HTERT RPE-1 (cell line): ENCODE data around the gene INAFM2.

Source experiments
- in situ Hi-C: fragments of 300-500 bp; cut with MboI; formaldehyde crosslinking; loops from 4 replicates; pipeline ENCODE4 v1.14.3; 2020; ENCODE audit warnings: low sequenced_read_pairs

Gene INAFM2

GRCh38 chr15:40287505-40287904 lies 36.0 kb upstream of the INAFM2 start:
- in situ Hi-C loops = no loop called here

GRCh38 chr15:40287968-40288367 lies 35.5 kb upstream of the INAFM2 start:
- in situ Hi-C loops = no loop called here

- in situ Hi-C loops = no loop called here
These were observed 34.2 kb upstream of the INAFM2 start for GRCh38 chr15:40289140-40289775.

DNA sequence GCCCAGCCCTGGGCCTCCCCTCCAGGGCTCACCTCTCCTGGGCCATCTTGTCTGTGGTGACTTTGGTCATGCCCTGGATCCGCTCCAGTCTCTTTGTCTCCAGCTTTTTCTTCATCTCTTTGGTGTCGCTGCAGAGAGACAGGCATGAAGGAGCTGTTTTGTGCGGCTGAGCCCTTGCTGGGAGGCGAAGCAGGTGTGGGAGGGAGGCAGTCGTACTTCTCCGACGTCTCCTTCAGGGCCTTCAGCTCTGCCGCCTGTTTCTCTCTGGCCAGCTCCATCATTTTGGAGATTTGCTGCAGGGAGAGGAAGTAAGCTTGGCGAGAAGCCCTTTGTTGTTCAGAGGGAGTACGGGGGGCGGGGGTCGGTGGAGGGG lies 33.0 kb upstream of the INAFM2 start:
- in situ Hi-C loops = no loop called here

- in situ Hi-C loops = no loop called here
These were observed 32.4 kb upstream of the INAFM2 start for GRCh38 chr15:40290918-40291574.

DNA sequence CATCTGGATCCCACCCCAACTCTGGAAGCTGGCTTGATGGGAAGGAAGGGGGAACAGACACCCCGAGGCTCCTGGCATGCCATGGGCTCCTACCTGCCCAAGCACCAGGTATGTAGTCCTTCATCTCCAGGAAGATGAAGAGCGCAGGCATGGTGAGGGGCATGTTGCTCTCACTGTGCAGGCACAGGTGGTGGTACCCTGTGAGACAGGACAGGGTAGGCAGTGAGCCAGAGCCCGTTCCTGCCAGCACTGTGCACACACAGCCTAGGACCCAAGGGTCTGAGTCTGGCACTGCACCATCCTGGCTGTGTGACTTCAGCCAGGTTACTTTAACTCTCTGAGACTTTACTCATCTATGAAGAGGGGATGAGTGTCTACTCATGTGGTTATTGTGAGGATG lies 31.2 kb upstream of the INAFM2 start:
- in situ Hi-C loops = no loop called here

DNA sequence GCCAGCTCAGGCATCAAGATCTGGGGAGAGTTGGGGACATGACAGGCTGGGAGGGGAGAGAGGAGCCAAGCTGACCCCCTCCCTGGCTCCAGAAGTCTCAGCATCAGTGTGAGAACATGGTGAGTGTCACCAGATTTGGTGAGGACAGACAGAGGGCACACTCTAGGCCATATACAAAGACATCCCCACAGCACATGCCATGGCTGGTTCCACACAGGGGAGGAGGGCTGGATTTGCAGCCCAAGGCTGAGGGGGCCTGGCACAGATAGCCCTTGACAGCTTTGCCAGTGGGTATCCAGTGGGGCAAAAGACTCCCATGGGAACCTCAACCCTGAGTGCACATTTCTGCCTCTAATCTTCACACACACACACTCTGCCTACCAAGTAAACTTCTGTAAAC lies 30.5 kb upstream of the INAFM2 start:
- in situ Hi-C loops = no loop called here

DNA sequence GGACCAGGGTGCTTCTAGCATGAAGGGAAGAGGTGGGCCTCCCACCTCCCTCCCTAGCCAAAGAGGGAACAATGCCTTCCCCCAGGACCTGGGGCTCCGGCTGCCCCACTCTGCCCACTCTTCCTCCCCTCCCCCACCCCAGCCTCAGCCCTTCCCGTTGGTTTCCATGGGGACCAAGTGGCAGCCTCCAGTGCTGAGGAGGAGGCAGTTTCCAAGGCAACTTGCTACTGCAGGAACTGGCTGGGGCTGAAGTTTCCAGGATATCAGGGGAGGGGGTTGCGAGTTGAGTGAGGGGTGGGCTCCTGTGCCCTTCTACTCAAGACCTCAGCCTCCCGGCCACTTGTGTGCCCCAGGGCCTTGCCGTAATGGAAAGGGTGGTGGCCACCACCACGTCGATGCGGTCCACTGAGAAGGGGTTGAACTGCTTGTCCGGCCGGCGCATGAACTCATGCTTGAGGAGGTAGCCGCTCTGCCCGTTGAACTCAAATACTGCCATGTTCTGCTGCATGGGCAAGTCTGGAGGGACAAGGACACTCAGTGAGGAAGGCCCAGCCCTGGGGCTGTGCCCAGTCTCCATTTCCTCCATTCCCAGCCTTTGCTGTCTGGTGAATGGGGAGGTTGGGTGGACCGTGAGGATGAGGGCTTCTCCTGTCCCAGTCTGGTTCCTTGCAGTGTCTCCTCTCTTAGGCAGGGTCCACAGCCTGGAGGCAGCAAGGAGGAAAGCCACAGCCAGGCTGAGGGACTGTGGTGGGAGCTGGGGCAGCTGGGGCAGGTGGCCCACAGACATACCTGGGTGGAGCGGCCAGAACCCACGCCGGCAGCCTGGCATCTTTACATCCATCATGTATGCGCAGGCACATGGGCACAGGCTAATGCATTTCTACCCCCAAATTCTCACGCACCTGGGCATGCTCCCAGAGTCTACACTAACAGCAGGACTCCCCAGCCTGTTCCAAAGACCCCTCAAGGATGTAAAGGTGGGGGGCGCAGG lies 29.3 kb upstream of the INAFM2 start:
- in situ Hi-C loops = no loop called here

GRCh38 chr15:40295297-40295696 lies 28.2 kb upstream of the INAFM2 start:
- in situ Hi-C loops = no loop called here

GRCh38 chr15:40295877-40296560 lies 27.5 kb upstream of the INAFM2 start:
- in situ Hi-C loops = no loop called here

DNA sequence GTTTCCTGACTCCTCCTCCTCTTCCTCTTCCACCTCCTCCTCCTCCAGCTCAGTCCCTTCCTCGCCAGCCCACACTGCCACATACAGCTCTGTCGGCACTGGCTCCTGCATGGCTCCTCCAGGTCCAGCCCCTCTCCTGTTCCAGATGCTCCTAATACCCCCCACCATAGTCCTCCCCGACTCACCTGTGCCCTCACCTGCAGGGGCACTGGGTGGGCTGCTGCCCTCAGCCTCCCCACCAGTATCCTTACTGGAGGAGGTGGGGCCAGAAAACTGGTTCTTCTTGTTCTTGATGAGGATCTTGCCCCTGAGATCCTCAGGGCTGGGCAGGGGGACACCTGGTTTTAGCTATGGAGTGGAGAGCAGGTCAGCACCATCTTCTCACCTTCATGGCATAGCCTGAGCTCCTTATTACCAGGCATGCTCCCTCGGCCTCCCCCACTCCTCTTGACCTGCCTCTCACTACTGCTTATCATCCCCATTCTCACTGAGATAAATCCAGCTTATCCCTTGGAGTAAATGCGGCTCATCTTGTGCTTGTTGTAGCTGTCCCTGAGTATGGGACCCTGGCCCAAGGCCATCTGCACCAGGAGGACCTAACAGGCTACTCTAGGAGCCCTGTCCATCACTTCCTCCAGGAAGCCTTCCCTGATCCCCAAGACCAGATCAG lies 26.8 kb upstream of the INAFM2 start:
- in situ Hi-C loops = no loop called here

DNA sequence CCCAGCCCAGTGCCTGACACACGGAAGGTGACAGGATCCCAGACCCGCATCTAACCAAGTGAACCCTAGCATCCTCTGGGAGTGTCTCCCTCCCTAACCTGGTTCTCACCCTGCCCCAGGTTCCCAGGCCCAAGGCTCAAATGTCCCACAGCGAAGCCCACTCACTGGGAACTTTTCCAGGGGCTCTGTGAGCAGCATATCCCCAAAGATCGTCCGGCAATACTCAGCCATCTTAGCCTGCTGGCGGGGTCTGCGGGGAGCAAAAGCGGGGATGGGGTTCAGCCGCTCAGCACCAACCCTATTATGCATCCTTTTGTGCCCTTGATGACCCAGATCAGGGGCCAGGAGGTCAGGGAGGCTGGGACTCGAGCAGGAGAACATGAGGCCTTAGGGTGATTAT lies 26.1 kb upstream of the INAFM2 start:
- in situ Hi-C loops = no loop called here

DNA sequence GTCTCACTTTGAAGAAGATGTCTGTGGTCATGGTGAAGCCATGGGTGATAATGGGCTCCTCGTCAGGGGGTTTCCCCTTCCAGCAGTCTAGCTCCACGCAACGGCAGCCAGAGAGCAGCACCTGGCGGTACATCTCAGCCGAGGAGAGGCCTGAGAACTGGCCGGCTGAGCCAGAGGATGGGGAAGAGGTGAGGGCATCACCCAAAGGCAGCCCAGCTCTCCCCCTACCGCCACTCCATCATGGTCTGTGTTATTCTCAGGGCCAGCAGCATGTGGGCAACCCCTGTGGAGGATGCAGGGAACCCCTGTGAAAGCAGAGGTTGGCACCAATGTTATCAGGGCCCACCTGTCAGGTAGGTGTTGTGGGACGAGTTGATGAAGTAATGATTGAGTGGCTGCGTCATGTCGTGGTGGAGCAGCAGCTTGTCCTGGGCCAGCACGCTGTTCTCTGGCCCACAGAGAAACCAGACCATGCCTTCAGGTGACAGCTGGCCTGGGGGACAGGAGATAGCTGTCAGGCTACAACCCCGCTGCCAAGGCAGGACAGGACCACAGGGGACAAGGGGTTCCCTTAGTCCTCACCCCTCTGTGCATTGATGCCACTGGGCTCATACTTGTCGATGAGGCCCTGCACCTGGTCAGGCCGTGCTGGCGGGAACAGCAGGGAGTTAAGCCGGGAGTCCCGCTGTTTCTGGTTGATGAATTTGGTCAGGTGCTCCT lies 25.1 kb upstream of the INAFM2 start:
- in situ Hi-C loops = no loop called here

GRCh38 chr15:40300367-40300766 lies 23.1 kb upstream of the INAFM2 start:
- in situ Hi-C loops = no loop called here

- in situ Hi-C loops = no loop called here
These were observed 22.7 kb upstream of the INAFM2 start for GRCh38 chr15:40300771-40301170.

DNA sequence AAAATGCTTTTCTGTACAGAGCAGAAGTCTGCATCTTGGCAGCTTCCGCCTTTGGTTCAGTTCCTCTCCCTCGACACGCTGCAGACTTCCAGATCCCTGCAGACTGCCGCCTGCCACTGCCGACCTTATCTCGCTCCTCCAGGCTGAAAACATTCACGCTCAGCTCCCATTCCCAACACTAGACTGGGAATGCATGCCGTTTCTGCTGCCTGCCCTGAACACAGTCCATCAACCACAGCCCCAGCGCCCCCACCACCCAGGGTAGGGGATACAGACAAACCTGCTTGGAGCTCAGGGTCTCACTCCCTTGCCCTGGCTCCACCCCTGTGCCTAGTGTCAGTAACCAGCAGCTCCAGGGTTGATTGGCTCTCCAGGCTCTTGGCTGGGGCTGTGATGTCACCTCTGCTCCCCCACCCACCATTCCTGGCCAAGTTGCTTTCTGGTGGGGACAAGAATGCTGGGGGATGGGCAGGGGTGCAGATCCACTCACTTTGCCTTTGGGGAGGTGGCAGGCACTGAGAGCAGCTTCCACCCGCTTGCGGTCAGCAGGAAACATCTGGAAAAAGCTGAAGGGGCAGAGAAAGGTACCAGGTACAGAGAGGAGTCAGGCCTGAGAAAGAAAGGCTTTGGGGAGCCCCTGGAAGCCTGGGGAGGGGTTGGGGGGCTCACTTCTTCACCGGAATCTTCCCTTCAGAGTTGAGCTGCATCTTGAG lies 21.9 kb upstream of the INAFM2 start:
- in situ Hi-C loops = no loop called here

DNA sequence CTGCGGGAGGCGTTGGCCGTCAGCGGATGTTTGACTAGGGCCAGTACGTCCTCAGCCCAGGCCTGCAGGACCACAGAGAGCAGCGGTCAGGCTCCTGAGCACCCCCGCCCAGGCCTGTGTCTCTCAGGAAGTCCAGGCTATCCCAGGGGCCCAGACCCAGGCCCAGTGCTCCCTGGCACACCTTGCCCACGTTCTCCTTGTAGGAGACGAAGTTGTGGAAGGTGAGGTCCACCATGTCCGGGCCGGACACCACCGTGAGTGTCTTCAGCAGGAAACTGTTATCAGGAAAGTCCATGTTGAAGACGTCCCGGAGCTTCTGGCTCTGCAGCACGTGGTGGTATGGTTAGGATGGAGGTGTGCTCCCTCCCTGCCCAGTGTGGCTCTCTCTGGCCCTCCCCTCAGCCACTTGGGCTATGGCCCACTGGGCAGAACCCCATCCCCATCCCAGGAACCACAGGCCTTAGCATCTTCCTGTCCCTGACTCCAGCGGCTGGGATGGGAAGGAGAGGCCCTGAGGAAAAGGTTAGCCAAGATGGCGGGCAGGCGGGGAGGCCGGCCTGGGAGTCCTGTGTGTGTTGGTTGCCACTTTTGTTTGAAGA lies 21.1 kb upstream of the INAFM2 start:
- in situ Hi-C loops = no loop called here

DNA sequence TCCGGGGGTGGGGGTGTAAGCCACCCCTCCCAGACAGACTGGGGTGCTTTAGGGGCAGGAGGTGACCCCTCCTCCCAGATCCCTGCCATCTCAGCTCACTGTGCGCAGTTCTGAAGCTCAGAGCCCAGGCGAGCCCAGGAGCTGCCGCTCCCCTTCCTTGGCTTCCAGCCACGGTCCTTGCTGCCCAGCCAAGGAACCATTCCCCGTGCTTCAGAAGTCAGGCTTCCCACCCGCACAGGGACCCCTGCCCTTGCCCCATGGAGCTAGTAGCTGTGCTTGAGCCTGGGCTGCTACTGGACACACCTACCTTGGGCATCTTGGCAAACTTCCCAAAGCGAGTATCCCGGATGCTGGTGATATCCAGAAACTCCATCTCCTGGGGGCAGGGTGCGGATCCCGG lies 20.5 kb upstream of the INAFM2 start:
- in situ Hi-C loops = no loop called here

- in situ Hi-C loops = no loop called here
These were observed 19.9 kb upstream of the INAFM2 start for GRCh38 chr15:40303576-40303975.
